GM13977 (cell line): Measurements from ENCODE around the gene PDE4B.

Source experiments
- DNase-seq: peaks from one replicate; pipeline ENCODE4 v3.0.0; 2012; ENCODE audit warnings: low spot score
- in situ Hi-C: fragments of 300-500 bp; cut with MboI; formaldehyde crosslinking; loops from one replicate; pipeline ENCODE4 v1.12.0; 2022; ENCODE audit warnings: low sequenced_read_pairs, low pct_unique_long_range_greater_than_20kb, mixed read lengths, inconsistent platforms; ENCODE audit not compliant: unreplicated experiment
- TF ChIP-seq, protein P1 (sequence below): IDR thresholded peaks from 2 replicates; pipeline ENCODE4 v1.5.1; 2012; ENCODE audit warnings: mild to moderate bottlenecking, control low read depth; ENCODE audit not compliant: insufficient read depth; ENCODE audit errors: extremely low read depth, missing control alignments

Gene PDE4B

DNA sequence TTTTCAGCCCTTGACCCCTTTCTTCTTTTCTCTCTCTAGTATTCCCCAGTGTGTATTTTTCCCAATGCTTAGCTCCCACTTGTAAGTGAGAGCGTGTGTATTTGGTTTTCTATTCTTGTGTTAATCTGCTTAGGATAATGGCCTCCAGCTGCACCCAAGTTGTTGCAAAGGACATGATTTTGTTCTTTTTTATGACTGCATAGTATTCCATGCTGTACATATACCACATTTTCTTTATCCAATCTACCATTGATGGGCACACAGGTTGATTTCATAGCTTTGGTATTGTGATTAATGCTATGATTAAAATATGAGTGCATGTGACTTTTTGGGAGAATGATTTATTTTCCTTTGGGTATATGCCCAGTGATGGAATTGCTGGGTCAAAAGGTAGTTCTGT is 104.8 kb downstream of the PDE4B start:
- in situ Hi-C loops: no loop called here
- DNase-seq: no peak
- TF ChIP-seq, protein P1, sequence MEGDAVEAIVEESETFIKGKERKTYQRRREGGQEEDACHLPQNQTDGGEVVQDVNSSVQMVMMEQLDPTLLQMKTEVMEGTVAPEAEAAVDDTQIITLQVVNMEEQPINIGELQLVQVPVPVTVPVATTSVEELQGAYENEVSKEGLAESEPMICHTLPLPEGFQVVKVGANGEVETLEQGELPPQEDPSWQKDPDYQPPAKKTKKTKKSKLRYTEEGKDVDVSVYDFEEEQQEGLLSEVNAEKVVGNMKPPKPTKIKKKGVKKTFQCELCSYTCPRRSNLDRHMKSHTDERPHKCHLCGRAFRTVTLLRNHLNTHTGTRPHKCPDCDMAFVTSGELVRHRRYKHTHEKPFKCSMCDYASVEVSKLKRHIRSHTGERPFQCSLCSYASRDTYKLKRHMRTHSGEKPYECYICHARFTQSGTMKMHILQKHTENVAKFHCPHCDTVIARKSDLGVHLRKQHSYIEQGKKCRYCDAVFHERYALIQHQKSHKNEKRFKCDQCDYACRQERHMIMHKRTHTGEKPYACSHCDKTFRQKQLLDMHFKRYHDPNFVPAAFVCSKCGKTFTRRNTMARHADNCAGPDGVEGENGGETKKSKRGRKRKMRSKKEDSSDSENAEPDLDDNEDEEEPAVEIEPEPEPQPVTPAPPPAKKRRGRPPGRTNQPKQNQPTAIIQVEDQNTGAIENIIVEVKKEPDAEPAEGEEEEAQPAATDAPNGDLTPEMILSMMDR: no peak

GRCh38 chr1:65904681-65905083 is 112.0 kb downstream of the PDE4B start:
- TF ChIP-seq, protein P1: no peak
- no peak for DNase-seq
- in situ Hi-C loops: no loop called here

GRCh38 chr1:65910432-65910831 is 117.7 kb downstream of the PDE4B start:
- TF ChIP-seq, protein P1: no peak
- in situ Hi-C loops: no loop called here
- DNase-seq: no peak

GRCh38 chr1:65911679-65912078 is 119.0 kb downstream of the PDE4B start:
- DNase-seq: no peak
- TF ChIP-seq, protein P1: no peak
- in situ Hi-C loops: no loop called here

GRCh38 chr1:65918564-65918963 is 125.9 kb downstream of the PDE4B start:
- TF ChIP-seq, protein P1: no peak
- DNase-seq: no peak
- in situ Hi-C loops: no loop called here

DNA sequence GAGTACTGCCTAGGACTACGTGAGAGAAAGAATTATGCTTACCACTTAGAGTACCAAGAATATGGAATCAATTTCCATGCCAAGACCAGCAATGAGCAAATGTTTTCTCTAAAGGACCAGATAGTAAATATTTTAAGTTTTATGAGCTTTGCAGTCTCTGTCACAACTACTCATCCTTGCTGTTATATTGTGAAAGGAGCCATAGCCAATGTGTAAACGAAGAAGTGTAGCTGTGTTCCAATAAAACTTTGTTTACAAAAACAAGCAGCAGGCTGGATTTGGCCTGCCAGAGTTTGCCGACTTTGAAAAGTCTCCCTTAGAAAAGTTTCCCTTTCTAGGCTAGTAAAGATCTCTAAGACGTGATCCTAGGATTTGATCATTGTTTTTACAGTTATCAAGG is 128.8 kb downstream of the PDE4B start:
- in situ Hi-C loops: no loop called here
- DNase-seq: no peak
- TF ChIP-seq, protein P1: no peak

DNA sequence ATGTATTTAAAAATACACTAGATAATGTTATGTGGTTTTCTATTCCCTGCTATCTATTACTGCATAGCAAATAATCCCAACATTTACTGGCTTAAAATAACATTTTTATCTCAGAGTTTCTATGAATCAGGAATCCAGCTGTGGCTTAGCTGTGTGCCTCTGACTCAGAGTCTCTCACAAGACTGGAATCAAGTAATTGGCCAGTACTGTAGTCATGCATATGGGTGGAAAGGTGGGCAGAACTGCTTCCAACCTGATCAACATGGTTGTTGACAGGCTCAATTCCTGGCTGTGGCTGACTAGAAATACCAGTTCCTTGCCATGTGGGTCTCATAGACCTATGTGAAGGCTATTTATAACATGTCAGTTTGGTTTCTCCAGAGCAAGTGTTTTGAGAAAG is 131.8 kb downstream of the PDE4B start:
- in situ Hi-C loops: no loop called here
- DNase-seq: no peak
- TF ChIP-seq, protein P1: no peak
